ENCODE results near the gene DUSP2. TPM values are rescaled to one million over a fixed set of nuclear protein-coding genes. Genes with fewer than 3 reads are reported as not detected.

DUSP2 gene
- polyA plus RNA-seq, 1 experiment: 0.94 TPM

- CTCF ChIA-PET: no interaction called here
- H3K27me3 ChIP-seq (ENCODE audit: control insufficient read depth, insufficient read depth, low read length): peaks cover 15% of the 10 kb centered on the region
- POLR2A ChIA-PET: no interaction called here
These were observed 46.2 kb downstream of the DUSP2 start for GRCh38 chr2:96098900-96099590.

GRCh38 chr2:96097951-96098823 is 47.1 kb downstream of the DUSP2 start:
- Histone ChIP-seq H3K27ac (ENCODE audit: low read depth, low read length) (no peak overlapping the region), H3K4me3 (ENCODE audit: low read depth, low read length) (no peak overlapping the region), H3K27me3 (ENCODE audit: control insufficient read depth, insufficient read depth, low read length) (peaks cover 23% of the 10 kb centered on the region), H3K9me3 (ENCODE audit: control insufficient read depth, insufficient read depth, low read length) (no peaks in the 10 kb centered on the region; the same call in 1 of the 2 replicates)
- no peak for TF ChIP-seq CTCF (IDR thresholded peaks at IDR 0.05; ENCODE audit: low read depth, low read length)
- POLR2A ChIA-PET: no interaction called here
- no peak for DNase-seq (ENCODE audit: low read depth, low spot score)
- CTCF ChIA-PET: no interaction called here

More at GRCh38 chr2:96098900-96099590, 46.2 kb downstream of the DUSP2 start:
- Histone ChIP-seq H3K4me3 (ENCODE audit: low read depth, low read length) (no peak overlapping the region), H3K27ac (ENCODE audit: low read depth, low read length) (no peak overlapping the region), H3K9me3 (ENCODE audit: control insufficient read depth, insufficient read depth, low read length) (no peaks in the 10 kb centered on the region; the same call in 1 of the 2 replicates)
- DNase-seq (ENCODE audit: low read depth, low spot score): no peak
- no peak for TF ChIP-seq CTCF (IDR thresholded peaks at IDR 0.05; ENCODE audit: low read depth, low read length)

- H3K27ac ChIP-seq (ENCODE audit: low read depth, low read length): no peak overlapping the region
These were observed 47.8 kb downstream of the DUSP2 start for GRCh38 chr2:96097441-96097840.

GRCh38 chr2:96095116-96095636 is 50.1 kb downstream of the DUSP2 start:
- Histone ChIP-seq H3K9me3 (ENCODE audit: control insufficient read depth, insufficient read depth, low read length) (no peaks in the 10 kb centered on the region; the same call in 1 of the 2 replicates), H3K4me3 (ENCODE audit: low read depth, low read length) (no peak overlapping the region), H3K27ac (ENCODE audit: low read depth, low read length) (no peak overlapping the region), H3K27me3 (ENCODE audit: control insufficient read depth, insufficient read depth, low read length) (peaks cover 39% of the 10 kb centered on the region)
- TF ChIP-seq CTCF (IDR thresholded peaks at IDR 0.05; ENCODE audit: low read depth, low read length): no peak
- POLR2A ChIA-PET: no interaction called here
- CTCF ChIA-PET: no interaction called here
- DNase-seq (ENCODE audit: low read depth, low spot score): no peak

More at GRCh38 chr2:96097441-96097840, 47.8 kb downstream of the DUSP2 start:
- DNase-seq (ENCODE audit: low read depth, low spot score): no peak
- CTCF ChIA-PET: no interaction called here
- TF ChIP-seq CTCF (IDR thresholded peaks at IDR 0.05; ENCODE audit: low read depth, low read length): no peak
- H3K27me3 ChIP-seq (ENCODE audit: control insufficient read depth, insufficient read depth, low read length): peaks cover 26% of the 10 kb centered on the region
- no peak overlapping the region for H3K4me3 ChIP-seq (ENCODE audit: low read depth, low read length)
- POLR2A ChIA-PET: no interaction called here
- H3K9me3 ChIP-seq (ENCODE audit: control insufficient read depth, insufficient read depth, low read length): no peaks in the 10 kb centered on the region; the same call in 1 of the 2 replicates
